Smooth muscle cell (in vitro differentiated cells): Measurements from ENCODE around the gene ATP23. TPM values are rescaled to one million over a fixed set of nuclear protein-coding genes. Genes with fewer than 3 reads are reported as not detected.

Source experiments
- DNase-seq: peaks from one replicate; lab custom pipeline; 2025; ENCODE audit not compliant: unreplicated experiment; lab: John Stamatoyannopoulos, UW
- H2AFZ ChIP-seq: fragments of 200-600 bp; sonication (generic); 2 replicates; pipeline ENCODE4 v1.6.0; 2016; ENCODE audit warnings: antibody characterized with exemption, low read depth, mild to moderate bottlenecking
- H3F3A ChIP-seq: fragments of 200-600 bp; sonication (generic); 2 replicates; pipeline ENCODE4 v1.6.0; 2017; ENCODE audit warnings: antibody characterized with exemption, low read depth
- H3K27ac ChIP-seq: fragments of 200-600 bp; sonication (generic); 2 replicates; pipeline ENCODE4 v1.5.1; 2016; ENCODE audit warnings: low read depth, mild to moderate bottlenecking
- H3K27me3 ChIP-seq: fragments of 200-600 bp; sonication (generic); 2 replicates; pipeline ENCODE4 v1.6.1; 2016; ENCODE audit warnings: low read depth, mild to moderate bottlenecking
- H3K36me3 ChIP-seq: fragments of 200-600 bp; sonication (generic); 2 replicates; pipeline ENCODE4 v1.5.1; 2016; ENCODE audit warnings: low read depth
- H3K4me1 ChIP-seq: fragments of 200-600 bp; sonication (generic); 2 replicates; pipeline ENCODE4 v1.5.1; 2016; ENCODE audit warnings: low read depth
- H3K4me2 ChIP-seq: fragments of 200-600 bp; sonication (generic); 2 replicates; pipeline ENCODE4 v1.6.0; 2016; ENCODE audit warnings: mild to moderate bottlenecking
- H3K4me3 ChIP-seq: fragments of 200-600 bp; sonication (generic); 2 replicates; pipeline ENCODE4 v1.5.1; 2016; ENCODE audit warnings: mild to moderate bottlenecking
- H3K79me2 ChIP-seq: fragments of 200-600 bp; sonication (generic); 2 replicates; pipeline ENCODE4 v1.6.0; 2016; ENCODE audit warnings: low read depth, mild to moderate bottlenecking
- H3K9ac ChIP-seq: fragments of 200-600 bp; sonication (generic); 2 replicates; pipeline ENCODE4 v1.6.0; 2016; ENCODE audit warnings: low read depth
- H3K9me3 ChIP-seq: fragments of 200-600 bp; sonication (generic); replicated peaks from 2 replicates; pipeline ENCODE4 v1.5.1; 2016; ENCODE audit warnings: low read depth
- H4K20me1 ChIP-seq: fragments of 200-600 bp; sonication (generic); 2 replicates; pipeline ENCODE4 v1.6.0; 2016; ENCODE audit warnings: low read depth
- WGBS: methylation state at CpG from one replicate; pipeline ENCODE4 v1.1.7; 2016; ENCODE audit warnings: low lambda C conversion rate; 5-methylcytosine and 5-hydroxymethylcytosine counted together
- polyA plus RNA-seq: library from polyadenylated mRNA; unstranded; fragments of >200 nt; fragmentation: Nextera tagmentation; extraction: Ambion mirVana; gene quantifications from 2 replicates; pipeline ENCODE4 v1.2.1, GENCODE V29; 2016
- total RNA-seq: library from RNA; depleted of rRNA; stranded (reverse); fragments of >200 nt; gene quantifications from 2 replicates; pipeline ENCODE4 v1.2.3, GENCODE V29; 2014
- TF ChIP-seq, protein P1 (sequence below): fragments of 200-600 bp; sonication (generic); IDR thresholded peaks from 2 replicates; pipeline ENCODE4 v1.5.1; 2017; ENCODE audit warnings: borderline replicate concordance, mild to moderate bottlenecking, antibody characterized with exemption; ENCODE audit not compliant: insufficient read depth, poor library complexity, severe bottlenecking

Gene ATP23
- total and polyA plus RNA-seq, 2 experiments from 2014 or later = 2.7 to 10.4 TPM

DNA sequence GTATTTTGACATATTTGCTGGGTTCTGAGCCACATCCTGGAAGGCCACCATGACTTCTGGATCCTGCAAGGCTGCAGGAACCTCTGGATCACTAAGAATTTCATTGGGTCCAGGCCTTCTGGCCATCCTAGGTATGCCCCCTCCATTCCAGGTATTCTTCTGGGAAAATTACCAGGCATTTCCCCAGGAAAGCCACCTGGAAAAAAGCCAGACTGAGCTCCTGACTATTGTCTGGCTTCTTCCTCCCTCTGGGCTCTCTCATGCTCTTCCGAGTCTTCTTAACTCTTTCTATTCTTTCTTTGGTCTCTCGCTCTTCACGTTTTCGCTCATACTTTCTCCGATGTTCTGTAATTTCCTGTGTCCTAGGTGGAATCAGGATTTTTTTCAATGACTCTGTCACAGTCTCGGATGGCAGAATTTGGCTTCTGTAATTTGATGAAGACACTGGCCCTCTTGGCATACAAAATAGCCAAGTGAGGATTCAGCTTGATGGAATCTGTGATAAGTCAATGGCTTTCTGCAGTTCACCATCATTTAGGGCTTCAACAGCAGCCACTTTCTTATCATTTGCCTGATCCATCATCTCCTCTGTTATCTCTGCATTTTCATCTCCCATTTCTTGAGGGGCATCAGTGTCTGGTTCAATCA, 42.6 kb downstream of the ATP23 start:
- H3K36me3 ChIP-seq = no peaks in the 10 kb centered on the region
- H4K20me1 ChIP-seq = no peaks in the 10 kb centered on the region
- H3K9me3 ChIP-seq = no peaks in the 10 kb centered on the region
- no peaks in the 10 kb centered on the region for H3F3A ChIP-seq
- WGBS = 90% methylated on average over 6 of the region's 6 CpGs
- H2AFZ ChIP-seq = no peak overlapping the region
- H3K4me1 ChIP-seq = no peaks in the 10 kb centered on the region
- TF ChIP-seq, protein P1, sequence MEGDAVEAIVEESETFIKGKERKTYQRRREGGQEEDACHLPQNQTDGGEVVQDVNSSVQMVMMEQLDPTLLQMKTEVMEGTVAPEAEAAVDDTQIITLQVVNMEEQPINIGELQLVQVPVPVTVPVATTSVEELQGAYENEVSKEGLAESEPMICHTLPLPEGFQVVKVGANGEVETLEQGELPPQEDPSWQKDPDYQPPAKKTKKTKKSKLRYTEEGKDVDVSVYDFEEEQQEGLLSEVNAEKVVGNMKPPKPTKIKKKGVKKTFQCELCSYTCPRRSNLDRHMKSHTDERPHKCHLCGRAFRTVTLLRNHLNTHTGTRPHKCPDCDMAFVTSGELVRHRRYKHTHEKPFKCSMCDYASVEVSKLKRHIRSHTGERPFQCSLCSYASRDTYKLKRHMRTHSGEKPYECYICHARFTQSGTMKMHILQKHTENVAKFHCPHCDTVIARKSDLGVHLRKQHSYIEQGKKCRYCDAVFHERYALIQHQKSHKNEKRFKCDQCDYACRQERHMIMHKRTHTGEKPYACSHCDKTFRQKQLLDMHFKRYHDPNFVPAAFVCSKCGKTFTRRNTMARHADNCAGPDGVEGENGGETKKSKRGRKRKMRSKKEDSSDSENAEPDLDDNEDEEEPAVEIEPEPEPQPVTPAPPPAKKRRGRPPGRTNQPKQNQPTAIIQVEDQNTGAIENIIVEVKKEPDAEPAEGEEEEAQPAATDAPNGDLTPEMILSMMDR = no peak
- H3K27ac ChIP-seq = no peak overlapping the region
- H3K9ac ChIP-seq = no peak overlapping the region
- no peaks in the 10 kb centered on the region for H3K27me3 ChIP-seq
- no peaks in the 10 kb centered on the region for H3K79me2 ChIP-seq
- DNase-seq = no peak
- H3K4me3 ChIP-seq = no peak overlapping the region
- H3K4me2 ChIP-seq = no peak overlapping the region

DNA sequence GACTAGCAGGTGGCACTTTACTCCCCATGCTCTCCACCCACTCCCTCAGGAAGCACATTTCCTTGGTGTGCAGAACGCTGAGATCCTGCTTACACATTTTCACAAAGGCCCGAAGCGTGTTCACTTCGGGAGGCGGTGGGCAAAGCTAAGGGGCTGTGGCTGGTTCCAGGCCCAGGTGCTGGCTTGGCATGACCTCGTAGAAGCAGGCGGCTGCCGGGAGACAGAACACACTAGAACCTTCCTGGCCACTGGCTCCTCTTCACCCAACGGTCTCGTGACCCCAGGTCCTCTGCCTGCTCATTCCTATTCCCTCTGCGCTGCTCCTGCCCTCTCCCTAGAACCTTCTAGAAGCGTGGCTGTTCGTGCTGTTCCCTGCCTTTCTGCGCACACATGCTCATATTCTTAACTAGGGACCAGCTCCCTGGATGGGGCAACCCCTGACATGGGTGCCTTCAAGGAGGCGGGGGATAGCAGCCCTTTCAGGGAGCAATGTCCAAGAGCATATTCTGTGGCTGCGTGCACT, 43.3 kb downstream of the ATP23 start:
- WGBS = 91% methylated on average over 16 of the region's 16 CpGs
- DNase-seq = no peak
- H3K9me3 ChIP-seq = no peaks in the 10 kb centered on the region
- H3K9ac ChIP-seq = no peak overlapping the region
- no peaks in the 10 kb centered on the region for H3F3A ChIP-seq
- no peaks in the 10 kb centered on the region for H3K79me2 ChIP-seq
- no peak overlapping the region for H3K4me3 ChIP-seq
- TF ChIP-seq, protein P1 = no peak
- no peaks in the 10 kb centered on the region for H4K20me1 ChIP-seq
- H3K4me1 ChIP-seq = no peaks in the 10 kb centered on the region
- no peaks in the 10 kb centered on the region for H3K27me3 ChIP-seq
- H2AFZ ChIP-seq = no peak overlapping the region
- no peaks in the 10 kb centered on the region for H3K36me3 ChIP-seq
- no peak overlapping the region for H3K27ac ChIP-seq
- H3K4me2 ChIP-seq = no peak overlapping the region

DNA sequence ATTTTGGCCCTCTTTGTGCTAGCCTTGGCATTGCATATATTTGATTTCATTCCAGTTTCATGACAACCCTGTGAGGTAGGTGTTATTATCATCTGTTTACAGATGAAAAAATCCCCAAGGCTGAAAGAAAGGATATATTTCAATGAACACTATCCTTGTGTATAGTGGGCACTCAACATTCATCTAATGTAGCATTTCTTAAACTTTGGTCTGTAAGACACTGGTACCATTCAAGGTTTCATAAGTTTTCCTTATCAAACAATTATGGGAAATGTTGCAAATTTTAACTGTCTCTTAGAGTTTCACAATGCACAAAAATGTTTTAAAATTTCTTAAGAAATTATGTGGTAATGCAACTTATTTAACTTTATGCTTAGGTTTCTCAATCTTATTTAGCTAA, 44.3 kb downstream of the ATP23 start:
- Histone ChIP-seq H2AFZ (no peak overlapping the region), H4K20me1 (no peaks in the 10 kb centered on the region), H3K4me3 (no peak overlapping the region), H3K9ac (no peak overlapping the region), H3K9me3 (no peaks in the 10 kb centered on the region), H3F3A (no peaks in the 10 kb centered on the region), H3K4me1 (no peaks in the 10 kb centered on the region), H3K79me2 (no peaks in the 10 kb centered on the region), H3K4me2 (no peak overlapping the region), H3K27ac (no peak overlapping the region), H3K36me3 (no peaks in the 10 kb centered on the region), H3K27me3 (no peaks in the 10 kb centered on the region)
- TF ChIP-seq, protein P1 = no peak
- DNase-seq = no peak

DNA sequence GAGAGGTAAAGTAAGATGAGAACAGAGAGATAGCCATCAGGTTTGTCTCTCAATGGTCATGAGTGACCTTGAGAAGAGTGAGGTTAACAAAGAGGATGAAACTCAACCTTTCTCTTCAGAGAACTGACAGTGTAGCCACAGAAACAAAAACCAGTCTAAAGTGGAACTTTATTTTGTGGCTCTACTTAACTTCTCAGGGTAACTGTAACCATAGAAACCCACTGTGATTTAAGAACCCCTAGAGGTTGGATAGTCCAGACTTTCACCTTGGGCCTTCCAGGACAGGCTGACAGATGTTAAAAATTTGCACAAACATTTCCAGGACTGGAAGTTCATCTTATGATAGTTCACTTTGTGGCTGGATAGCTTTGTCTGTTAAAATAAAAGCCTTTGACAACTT, 48.5 kb downstream of the ATP23 start:
- H3K9me3 ChIP-seq = no peaks in the 10 kb centered on the region
- no peaks in the 10 kb centered on the region for H3K27me3 ChIP-seq
- H4K20me1 ChIP-seq = no peaks in the 10 kb centered on the region
- no peak overlapping the region for H2AFZ ChIP-seq
- DNase-seq = no peak
- H3K4me3 ChIP-seq = no peak overlapping the region
- no peaks in the 10 kb centered on the region for H3K79me2 ChIP-seq
- H3K36me3 ChIP-seq = no peaks in the 10 kb centered on the region
- H3K4me2 ChIP-seq = no peak overlapping the region
- H3F3A ChIP-seq = no peaks in the 10 kb centered on the region
- no peak overlapping the region for H3K9ac ChIP-seq
- no peak overlapping the region for H3K27ac ChIP-seq
- TF ChIP-seq, protein P1 = no peak
- H3K4me1 ChIP-seq = no peaks in the 10 kb centered on the region
